Neural cell (in vitro differentiated cells): Measurements from ENCODE around the gene DENND5A. TPM values are rescaled to one million over a fixed set of nuclear protein-coding genes. Genes with fewer than 3 reads are reported as not detected.

Experiments used
- H2AFZ ChIP-seq: fragments of 200-600, 300-800 bp; sonication (generic), shearing (Covaris generic); 2 replicates; pipeline ENCODE4 v1.6.0; 2014; ENCODE audit warnings: low read depth, mild to moderate bottlenecking, antibody characterized with exemption, low read length, moderate library complexity
- H3F3A ChIP-seq: fragments of 200-600 bp; shearing (Covaris generic); 2 replicates; pipeline ENCODE4 v1.6.1; 2016; ENCODE audit warnings: mild to moderate bottlenecking, moderate library complexity, mixed read lengths, antibody characterized with exemption, low read length; ENCODE audit not compliant: insufficient read depth, poor library complexity, severe bottlenecking
- H3K27ac ChIP-seq: fragments of 200-600, 300-800 bp; sonication (generic), shearing (Covaris generic); 2 replicates; pipeline ENCODE4 v1.5.1; 2014; ENCODE audit warnings: mild to moderate bottlenecking, low read length, moderate library complexity
- H3K27me3 ChIP-seq: fragments of 300-800, 200-600 bp; sonication (generic), shearing (Covaris generic); 2 replicates; pipeline ENCODE4 v1.6.0; 2014; ENCODE audit warnings: mild to moderate bottlenecking, low read depth, low read length, moderate library complexity; ENCODE audit not compliant: insufficient read depth
- H3K36me3 ChIP-seq: fragments of 300-800, 200-600 bp; sonication (generic), shearing (Covaris generic); 2 replicates; pipeline ENCODE4 v1.5.1; 2014; ENCODE audit warnings: mild to moderate bottlenecking, antibody characterized with exemption, low read length, moderate library complexity; ENCODE audit not compliant: insufficient read depth
- H3K4me2 ChIP-seq: fragments of 300-800, 200-600 bp; sonication (generic), shearing (Covaris generic); 2 replicates; pipeline ENCODE4 v1.6.0; 2014; ENCODE audit warnings: mild to moderate bottlenecking, low read length
- H3K4me3 ChIP-seq: fragments of 300-800, 200-600 bp; sonication (generic), shearing (Covaris generic); 2 replicates; pipeline ENCODE4 v1.5.1; 2014; ENCODE audit warnings: mild to moderate bottlenecking, low read length, moderate library complexity
- H3K79me2 ChIP-seq: fragments of 200-600 bp; shearing (Covaris generic); replicated peaks from 2 replicates; pipeline ENCODE4 v1.6.0; 2014; ENCODE audit warnings: mild to moderate bottlenecking, low read length, moderate library complexity; ENCODE audit not compliant: insufficient read depth
- H3K9ac ChIP-seq: fragments of 300-800, 200-600 bp; sonication (generic), shearing (Covaris generic); 2 replicates; pipeline ENCODE4 v1.6.1; 2016; ENCODE audit warnings: mild to moderate bottlenecking, low read length, mixed read lengths
- H3K9me2 ChIP-seq: fragments of 200-600 bp; shearing (Covaris generic); 2 replicates; pipeline ENCODE4 v1.6.1; 2016; ENCODE audit warnings: mild to moderate bottlenecking, low read length, mixed read lengths; ENCODE audit not compliant: insufficient read depth
- H3K9me3 ChIP-seq: fragments of 200-600, 300-800 bp; sonication (generic), shearing (Covaris generic); 2 replicates; pipeline ENCODE4 v1.6.1; 2016; ENCODE audit warnings: mild to moderate bottlenecking, mixed run types, low read length, moderate library complexity, mixed read lengths
- H4K20me1 ChIP-seq: fragments of 200-600 bp; shearing (Covaris generic); 2 replicates; pipeline ENCODE4 v1.6.1; 2016; ENCODE audit warnings: mild to moderate bottlenecking, mixed run types; ENCODE audit not compliant: insufficient read depth
- EP300 ChIP-seq: fragments of 450-650 bp; conservative IDR thresholded peaks from 2 replicates; pipeline ENCODE4 v1.6.1; 2014; ENCODE audit warnings: antibody characterized with exemption, mild to moderate bottlenecking, moderate library complexity; ENCODE audit not compliant: poor library complexity, severe bottlenecking
- EZH2 ChIP-seq: fragments of 200-600, 300-800 bp; shearing (Covaris generic), sonication (generic); IDR thresholded peaks from 2 replicates; pipeline ENCODE4 v1.6.1; 2014; ENCODE audit warnings: antibody characterized with exemption, low read length, borderline replicate concordance, mild to moderate bottlenecking; ENCODE audit not compliant: insufficient read depth, poor library complexity, severe bottlenecking
- POLR2AphosphoS5 ChIP-seq: IDR thresholded peaks from 2 replicates; pipeline ENCODE4 v1.6.1; 2012
- RAD21 ChIP-seq: fragments of 450-650 bp; conservative IDR thresholded peaks from 2 replicates; pipeline ENCODE4 v1.6.1; 2014; ENCODE audit warnings: antibody characterized with exemption, mild to moderate bottlenecking, moderate library complexity
- SMC3 ChIP-seq: fragments of 450-650 bp; conservative IDR thresholded peaks from 2 replicates; pipeline ENCODE4 v1.6.1; 2014; ENCODE audit warnings: antibody characterized with exemption, mild to moderate bottlenecking, moderate library complexity; ENCODE audit not compliant: poor library complexity
- TAF1 ChIP-seq: IDR thresholded peaks from 2 replicates; pipeline ENCODE4 v1.6.1; 2012; ENCODE audit warnings: low read depth
- polyA plus RNA-seq: library from polyadenylated mRNA; depleted of rRNA; stranded (reverse); fragments of >200 nt; gene quantifications from 2 replicates; pipeline ENCODE4 v1.2.3, GENCODE V29; 2014
- TF ChIP-seq, protein P1 (sequence below): IDR thresholded peaks from 2 replicates; pipeline ENCODE4 v1.6.1; 2012; ENCODE audit warnings: borderline replicate concordance
- TF ChIP-seq, protein P2 (sequence below): fragments of 450-650 bp; IDR thresholded peaks from 2 replicates; pipeline ENCODE4 v1.5.1; 2014; ENCODE audit warnings: antibody characterized with exemption, mild to moderate bottlenecking, moderate library complexity; ENCODE audit not compliant: poor library complexity, severe bottlenecking

The DENND5A gene
- polyA plus RNA-seq, 1 donor from 2014 or later = 75.6 TPM

DNA sequence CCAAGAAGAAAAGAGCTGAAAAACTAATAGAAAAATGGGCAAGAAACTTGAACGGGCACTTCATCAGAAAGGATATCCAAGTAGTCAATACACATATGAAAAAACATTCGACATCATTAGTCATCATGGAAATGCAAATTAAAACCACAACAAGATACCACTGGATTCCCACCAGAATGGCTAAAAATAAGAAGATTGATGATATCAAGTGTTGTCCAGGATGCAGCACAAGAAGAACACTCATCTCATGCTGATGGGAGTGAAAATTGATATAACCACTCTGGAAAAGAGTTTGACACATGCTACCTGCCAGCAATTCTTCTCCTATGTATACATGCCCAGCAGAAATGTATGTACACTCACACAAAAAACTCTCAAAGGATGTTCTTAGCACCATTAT lies 146.9 kb downstream of the DENND5A start:
- H3K9me3 ChIP-seq = no peaks in the 10 kb centered on the region
- H3K36me3 ChIP-seq = no peaks in the 10 kb centered on the region
- no peak overlapping the region for H3K4me3 ChIP-seq
- H3K4me2 ChIP-seq = no peak overlapping the region
- H3K9ac ChIP-seq = no peak overlapping the region
- H3F3A ChIP-seq = no peaks in the 10 kb centered on the region
- TF ChIP-seq SMC3 (no peak), POLR2AphosphoS5 (no peak), TAF1 (no peak), RAD21 (no peak), EZH2 (no peak), EP300 (no peak)
- TF ChIP-seq, protein P1, sequence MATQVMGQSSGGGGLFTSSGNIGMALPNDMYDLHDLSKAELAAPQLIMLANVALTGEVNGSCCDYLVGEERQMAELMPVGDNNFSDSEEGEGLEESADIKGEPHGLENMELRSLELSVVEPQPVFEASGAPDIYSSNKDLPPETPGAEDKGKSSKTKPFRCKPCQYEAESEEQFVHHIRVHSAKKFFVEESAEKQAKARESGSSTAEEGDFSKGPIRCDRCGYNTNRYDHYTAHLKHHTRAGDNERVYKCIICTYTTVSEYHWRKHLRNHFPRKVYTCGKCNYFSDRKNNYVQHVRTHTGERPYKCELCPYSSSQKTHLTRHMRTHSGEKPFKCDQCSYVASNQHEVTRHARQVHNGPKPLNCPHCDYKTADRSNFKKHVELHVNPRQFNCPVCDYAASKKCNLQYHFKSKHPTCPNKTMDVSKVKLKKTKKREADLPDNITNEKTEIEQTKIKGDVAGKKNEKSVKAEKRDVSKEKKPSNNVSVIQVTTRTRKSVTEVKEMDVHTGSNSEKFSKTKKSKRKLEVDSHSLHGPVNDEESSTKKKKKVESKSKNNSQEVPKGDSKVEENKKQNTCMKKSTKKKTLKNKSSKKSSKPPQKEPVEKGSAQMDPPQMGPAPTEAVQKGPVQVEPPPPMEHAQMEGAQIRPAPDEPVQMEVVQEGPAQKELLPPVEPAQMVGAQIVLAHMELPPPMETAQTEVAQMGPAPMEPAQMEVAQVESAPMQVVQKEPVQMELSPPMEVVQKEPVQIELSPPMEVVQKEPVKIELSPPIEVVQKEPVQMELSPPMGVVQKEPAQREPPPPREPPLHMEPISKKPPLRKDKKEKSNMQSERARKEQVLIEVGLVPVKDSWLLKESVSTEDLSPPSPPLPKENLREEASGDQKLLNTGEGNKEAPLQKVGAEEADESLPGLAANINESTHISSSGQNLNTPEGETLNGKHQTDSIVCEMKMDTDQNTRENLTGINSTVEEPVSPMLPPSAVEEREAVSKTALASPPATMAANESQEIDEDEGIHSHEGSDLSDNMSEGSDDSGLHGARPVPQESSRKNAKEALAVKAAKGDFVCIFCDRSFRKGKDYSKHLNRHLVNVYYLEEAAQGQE = no peak
- no peak overlapping the region for H3K27ac ChIP-seq
- H3K27me3 ChIP-seq = no peaks in the 10 kb centered on the region
- H4K20me1 ChIP-seq = no peaks in the 10 kb centered on the region
- H3K9me2 ChIP-seq = no peaks in the 10 kb centered on the region
- no peaks in the 10 kb centered on the region for H3K79me2 ChIP-seq
- no peak overlapping the region for H2AFZ ChIP-seq

DNA sequence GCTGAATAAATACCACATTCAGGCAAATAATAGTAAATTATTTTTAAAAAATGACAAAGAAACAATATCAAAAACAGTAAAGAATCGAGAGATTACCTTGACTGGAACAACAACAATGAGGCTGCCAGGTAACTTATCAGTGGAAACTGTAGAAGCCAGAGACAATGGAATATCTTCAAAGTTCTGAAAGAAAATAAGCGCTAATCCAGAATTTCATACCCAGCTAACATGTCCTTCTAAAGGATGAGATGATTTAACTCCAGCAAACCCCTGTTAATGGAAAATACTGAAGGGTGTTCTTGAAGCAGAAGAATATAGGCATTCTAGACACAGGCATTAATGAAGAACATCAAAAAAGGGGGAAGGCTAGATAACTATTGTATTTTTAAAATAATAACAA lies 153.1 kb downstream of the DENND5A start:
- peaks cover 4% of the 10 kb centered on the region for H3K9me3 ChIP-seq
- no peak for TF ChIP-seq SMC3
- no peak for TF ChIP-seq EP300
- TF ChIP-seq, protein P2, sequence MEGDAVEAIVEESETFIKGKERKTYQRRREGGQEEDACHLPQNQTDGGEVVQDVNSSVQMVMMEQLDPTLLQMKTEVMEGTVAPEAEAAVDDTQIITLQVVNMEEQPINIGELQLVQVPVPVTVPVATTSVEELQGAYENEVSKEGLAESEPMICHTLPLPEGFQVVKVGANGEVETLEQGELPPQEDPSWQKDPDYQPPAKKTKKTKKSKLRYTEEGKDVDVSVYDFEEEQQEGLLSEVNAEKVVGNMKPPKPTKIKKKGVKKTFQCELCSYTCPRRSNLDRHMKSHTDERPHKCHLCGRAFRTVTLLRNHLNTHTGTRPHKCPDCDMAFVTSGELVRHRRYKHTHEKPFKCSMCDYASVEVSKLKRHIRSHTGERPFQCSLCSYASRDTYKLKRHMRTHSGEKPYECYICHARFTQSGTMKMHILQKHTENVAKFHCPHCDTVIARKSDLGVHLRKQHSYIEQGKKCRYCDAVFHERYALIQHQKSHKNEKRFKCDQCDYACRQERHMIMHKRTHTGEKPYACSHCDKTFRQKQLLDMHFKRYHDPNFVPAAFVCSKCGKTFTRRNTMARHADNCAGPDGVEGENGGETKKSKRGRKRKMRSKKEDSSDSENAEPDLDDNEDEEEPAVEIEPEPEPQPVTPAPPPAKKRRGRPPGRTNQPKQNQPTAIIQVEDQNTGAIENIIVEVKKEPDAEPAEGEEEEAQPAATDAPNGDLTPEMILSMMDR = no peak
- no peak for TF ChIP-seq RAD21
- TF ChIP-seq POLR2AphosphoS5 = no peak
- no peak overlapping the region for H3K27ac ChIP-seq
- no peak overlapping the region for H3K9ac ChIP-seq
- no peaks in the 10 kb centered on the region for H3K9me2 ChIP-seq
- H3K4me2 ChIP-seq = no peak overlapping the region
- no peaks in the 10 kb centered on the region for H4K20me1 ChIP-seq
- H3K27me3 ChIP-seq = no peaks in the 10 kb centered on the region
- H2AFZ ChIP-seq = no peak overlapping the region
- H3F3A ChIP-seq = no peaks in the 10 kb centered on the region
- H3K36me3 ChIP-seq = no peaks in the 10 kb centered on the region
- no peak overlapping the region for H3K4me3 ChIP-seq
- H3K79me2 ChIP-seq = no peaks in the 10 kb centered on the region
